H1 (cell line): ENCODE measurements around the gene GARS1. TPM values are rescaled to one million over a fixed set of nuclear protein-coding genes. Genes with fewer than 3 reads are reported as not detected.

Source experiments
- CHD2 ChIP-seq: IDR thresholded peaks from 2 replicates; pipeline ENCODE4 v1.6.1; 2012; ENCODE audit warnings: low read length, improper control_type of control experiment
- HDAC6 ChIP-seq: IDR thresholded peaks from one replicate; pipeline ENCODE4 v1.7.1; 2012; ENCODE audit warnings: low read depth, mild to moderate bottlenecking, inconsistent platforms, low read length, moderate library complexity
- POLR2AphosphoS5 ChIP-seq: IDR thresholded peaks from 2 replicates; pipeline ENCODE4 v1.6.1; 2011; ENCODE audit warnings: low read depth, low read length
- RFX5 ChIP-seq: IDR thresholded peaks from 2 replicates; pipeline ENCODE4 v1.6.1; 2011; ENCODE audit warnings: low read depth, low read length, improper control_type of control experiment, borderline replicate concordance
- SP1 ChIP-seq: IDR thresholded peaks from 2 replicates; pipeline ENCODE4 v1.6.1; 2011; ENCODE audit warnings: low read depth, low read length
- YY1 ChIP-seq: IDR thresholded peaks from 2 replicates; pipeline ENCODE4 v1.6.1; 2011; ENCODE audit warnings: low read depth, mild to moderate bottlenecking, low read length
- polyA plus RNA-seq, 7 experiments: library from polyadenylated mRNA; depleted of rRNA in 3 of 7; stranded (reverse) in 5 of 7; unstranded in 2 of 7; fragments of >200 nt in 5 of 7; fragments of 200-250 nt in 2 of 7; gene quantifications; 1 replicate in 5 of 7; 2 replicates in 1 of 7; 4 replicates in 1 of 7; pipeline versions ENCODE4 v1.2.1 to v1.2.3, GENCODE V29; 2011 to 2013; ENCODE audit warnings: missing spikeins in 2 of 7, mixed read lengths in 2 of 7
- total RNA-seq: library from RNA; stranded (reverse); fragmentation: NEBNext Ultra II Directional; extraction: Animal tissue kit (Norgen Biotek cat#: 25700); gene quantifications from 2 replicates; pipeline ENCODE4 v1.2.1, GENCODE V29; 2021

Gene GARS1
- total and polyA plus RNA-seq, 2 of the 8 experiments (the other 6 are each of a cell fraction or from before 2014, with no cell fraction given): 270 to 476 TPM

DNA sequence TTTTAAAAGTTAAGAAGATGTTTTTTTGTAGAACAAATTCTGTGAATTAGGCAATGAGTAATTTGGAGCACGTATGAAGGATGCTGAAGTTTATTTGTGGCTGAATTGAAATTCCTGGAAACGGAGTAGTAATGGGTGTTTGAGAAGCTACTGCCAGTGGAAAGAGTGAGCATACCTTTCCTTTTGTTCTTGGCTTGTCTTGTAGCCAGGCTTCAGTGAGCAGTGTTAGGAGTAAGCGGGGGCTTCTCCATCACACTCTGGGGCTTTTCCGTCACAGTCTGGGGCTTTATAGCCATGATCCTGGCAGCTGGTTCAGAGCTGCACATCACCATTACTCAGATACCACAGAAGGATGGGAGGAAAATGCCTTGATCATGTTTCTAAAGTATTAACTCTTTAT is 32.3 kb downstream of the GARS1 start (continued):
- TF ChIP-seq SP1: no peak
- no peak for TF ChIP-seq YY1
- no peak for TF ChIP-seq POLR2AphosphoS5
- TF ChIP-seq HDAC6: no peak
- no peak for TF ChIP-seq CHD2
- no peak for TF ChIP-seq RFX5
